ENCODE results near the gene BRSK2. TPM values are rescaled to one million over a fixed set of nuclear protein-coding genes. Genes with fewer than 3 reads are reported as not detected.

Gene BRSK2
- total RNA-seq, 4 donors from 2014 or later: 0.72 to 1.6 (median 0.82) TPM; not detected in 1

- ATAC-seq (ENCODE audit: low FRiP score) (no peak), DNase-seq (ENCODE audit: low spot score) (no peak)
- TF ChIP-seq CTCF (IDR thresholded peaks at IDR 0.05): no peak
Observed at GRCh38 chr11:1381793-1382425, 7.8 kb upstream of the BRSK2 start.

GRCh38 chr11:1382429-1382828, 7.3 kb upstream of the BRSK2 start:
- DNase-seq (ENCODE audit: low spot score) (no peak), ATAC-seq (ENCODE audit: low FRiP score) (no peak)
- TF ChIP-seq CTCF (IDR thresholded peaks at IDR 0.05): no peak

- no peak for TF ChIP-seq CTCF (IDR thresholded peaks at IDR 0.05)
- DNase-seq (ENCODE audit: low spot score) (peak; percentile 64), ATAC-seq (ENCODE audit: low FRiP score) (peak; percentile 83)
Observed at GRCh38 chr11:1382831-1383607, 6.7 kb upstream of the BRSK2 start.

- TF ChIP-seq CTCF (IDR thresholded peaks at IDR 0.05): no peak
- no peak for DNase-seq (ENCODE audit: low spot score)
- ATAC-seq (ENCODE audit: low FRiP score): no peak
Observed at GRCh38 chr11:1384199-1384970, 5.3 kb upstream of the BRSK2 start.

- no peak for ATAC-seq (ENCODE audit: low FRiP score)
- TF ChIP-seq CTCF (IDR thresholded peaks at IDR 0.05): no peak
- DNase-seq (ENCODE audit: low spot score): no peak
Observed at GRCh38 chr11:1387521-1387920, 2.2 kb upstream of the BRSK2 start.

GRCh38 chr11:1387961-1388762, 1.6 kb upstream of the BRSK2 start:
- no peak for TF ChIP-seq CTCF (IDR thresholded peaks at IDR 0.05)
- DNase-seq (ENCODE audit: low spot score): no peak
- no peak for ATAC-seq (ENCODE audit: low FRiP score)
